ENCODE measurements around the gene RIC8B.

DNA sequence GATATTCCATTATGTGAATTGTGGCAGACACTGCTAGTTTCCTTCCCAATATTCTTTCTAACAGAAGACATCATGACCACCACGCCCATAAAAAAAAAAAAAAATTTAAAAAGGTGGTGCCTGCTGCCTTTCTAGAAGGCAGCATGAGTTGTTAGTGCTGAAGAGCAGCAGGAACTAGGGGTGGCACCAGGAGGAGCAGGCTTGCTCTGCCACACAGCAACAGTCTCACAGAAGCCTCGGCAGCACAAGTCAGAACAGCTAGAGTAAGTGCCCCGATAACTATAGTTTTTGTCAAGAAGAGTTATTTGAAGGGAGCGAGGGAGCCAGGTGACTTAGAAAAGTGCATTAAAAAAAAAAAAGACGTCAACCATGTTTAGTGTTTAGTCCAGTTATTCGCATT lies 114.8 kb downstream of the RIC8B start:
- no peak for TF ChIP-seq POLR2AphosphoS5 (IDR thresholded peaks at IDR 0.05; ENCODE audit: low read depth, low read length)
- no peak for TF ChIP-seq POLR2A (IDR thresholded peaks at IDR 0.05; ENCODE audit: low read depth, low read length)
